Neuronal stem cell (in vitro differentiated cells): Measurements from ENCODE around the gene C14orf119.
A peak's percentile ranks its signal among the peaks of the same experiment; 100 is the strongest.

Source experiments
- DNase-seq: peaks from one replicate; pipeline ENCODE4 v3.0.0-alpha.2; 2013; ENCODE audit warnings: low spot score
- H2AFZ ChIP-seq: one replicate; pipeline ENCODE4 v1.6.1; 2013; ENCODE audit warnings: mild to moderate bottlenecking, low read length, inconsistent platforms
- H2AK5ac ChIP-seq: 2 replicates; pipeline ENCODE4 v1.6.1; 2013; ENCODE audit warnings: low read depth, mild to moderate bottlenecking, inconsistent platforms, low read length, moderate library complexity, mixed read lengths
- H2BK120ac ChIP-seq: 2 replicates; pipeline ENCODE4 v1.6.1; 2013; ENCODE audit warnings: low read depth, mild to moderate bottlenecking, inconsistent platforms, low read length, moderate library complexity, mixed read lengths
- H2BK12ac ChIP-seq: one replicate; pipeline ENCODE4 v1.6.1; 2013; ENCODE audit warnings: low read length, inconsistent platforms
- H2BK15ac ChIP-seq: 2 replicates; pipeline ENCODE4 v1.6.1; 2013; ENCODE audit warnings: mild to moderate bottlenecking, low read length, inconsistent platforms, mixed read lengths
- H2BK5ac ChIP-seq: one replicate; pipeline ENCODE4 v1.6.1; 2013; ENCODE audit warnings: inconsistent platforms, mild to moderate bottlenecking, low read length, moderate library complexity
- H3K14ac ChIP-seq: one replicate; pipeline ENCODE4 v1.6.1; 2013; ENCODE audit warnings: low read length, inconsistent platforms
- H3K18ac ChIP-seq: 2 replicates; pipeline ENCODE4 v1.6.1; 2013; ENCODE audit warnings: low read length, inconsistent platforms
- H3K23ac ChIP-seq: 2 replicates; pipeline ENCODE4 v1.6.1; 2013; ENCODE audit warnings: low read depth, mild to moderate bottlenecking, mixed read lengths, low read length, inconsistent platforms; ENCODE audit not compliant: poor library complexity
- H3K27ac ChIP-seq: replicated peaks from 3 replicates; pipeline ENCODE4 v1.5.1; 2013; ENCODE audit warnings: low read length, inconsistent platforms
- H3K27me3 ChIP-seq, 3 experiments: 2 replicates each; pipeline ENCODE4 v1.6.1; 2013; ENCODE audit warnings: low read length in 3 of 3, mild to moderate bottlenecking in 2 of 3, inconsistent platforms in 1 of 3, low read depth in 1 of 3, mixed read lengths in 1 of 3, moderate library complexity in 1 of 3; ENCODE audit not compliant: control insufficient read depth in 3 of 3, insufficient read depth in 3 of 3
- H3K36me3 ChIP-seq, 2 donors: replicated peaks in 1 of 2; 2 replicates each; pipeline ENCODE4 v1.6.1; 2013; ENCODE audit warnings: low read length in 2 of 2; ENCODE audit not compliant: control insufficient read depth in 2 of 2, insufficient read depth in 2 of 2
- H3K4ac ChIP-seq: 2 replicates; pipeline ENCODE4 v1.6.1; 2013; ENCODE audit warnings: inconsistent platforms, mild to moderate bottlenecking, low read length, moderate library complexity
- H3K4me1 ChIP-seq, 2 donors: 1 replicate in 1 of 2; 2 replicates in 1 of 2; pipeline ENCODE4 v1.6.1; 2013; ENCODE audit warnings: low read length in 2 of 2, low read depth in 1 of 2; ENCODE audit not compliant: control insufficient read depth in 2 of 2, insufficient read depth in 1 of 2
- H3K4me2 ChIP-seq: one replicate; pipeline ENCODE4 v1.6.1; 2013; ENCODE audit warnings: mild to moderate bottlenecking, low read length, inconsistent platforms; ENCODE audit not compliant: insufficient read depth, poor library complexity, severe bottlenecking
- H3K4me3 ChIP-seq, 2 donors: 2 replicates each; pipeline ENCODE4 v1.5.1; 2013; ENCODE audit warnings: low read length in 2 of 2, mild to moderate bottlenecking in 2 of 2, inconsistent platforms in 1 of 2, moderate library complexity in 1 of 2
- H3K79me1 ChIP-seq: one replicate; pipeline ENCODE4 v1.6.1; 2013; ENCODE audit warnings: low read depth, mild to moderate bottlenecking, inconsistent platforms, low read length, moderate library complexity
- H3K9ac ChIP-seq: one replicate; pipeline ENCODE4 v1.6.1; 2013; ENCODE audit warnings: mild to moderate bottlenecking, low read depth, low read length, inconsistent platforms; ENCODE audit not compliant: poor library complexity
- H3K9me3 ChIP-seq, 2 donors: replicated peaks in 1 of 2; 2 replicates each; pipeline versions ENCODE3 to v1.6.1; 2013; ENCODE audit warnings: low read length in 2 of 2, mild to moderate bottlenecking in 2 of 2, inconsistent platforms in 1 of 2, low read depth in 1 of 2, mixed read lengths in 1 of 2, moderate library complexity in 1 of 2; ENCODE audit not compliant: control insufficient read depth in 2 of 2, insufficient read depth in 1 of 2
- H4K8ac ChIP-seq: one replicate; pipeline ENCODE4 v1.6.1; 2013; ENCODE audit warnings: low read depth, mild to moderate bottlenecking, inconsistent platforms, low read length, moderate library complexity
- H4K91ac ChIP-seq: one replicate; pipeline ENCODE4 v1.6.1; 2013; ENCODE audit warnings: low read length, low read depth, mild to moderate bottlenecking, inconsistent platforms; ENCODE audit not compliant: poor library complexity
- WGBS, 2 donors: extraction: QIAGEN DNeasy Blood & Tissue Kit; methylation state at CpG; one replicate each; pipeline ENCODE4 v1.1.7; 2013; ENCODE audit warnings: missing lambda C conversion rate in 2 of 2, mixed read lengths in 1 of 2; ENCODE audit not compliant: insufficient read length in 2 of 2, insufficient replicate concordance in 1 of 2; ENCODE audit errors: extremely low coverage in 2 of 2; 5-methylcytosine and 5-hydroxymethylcytosine counted together

The C14orf119 gene

DNA sequence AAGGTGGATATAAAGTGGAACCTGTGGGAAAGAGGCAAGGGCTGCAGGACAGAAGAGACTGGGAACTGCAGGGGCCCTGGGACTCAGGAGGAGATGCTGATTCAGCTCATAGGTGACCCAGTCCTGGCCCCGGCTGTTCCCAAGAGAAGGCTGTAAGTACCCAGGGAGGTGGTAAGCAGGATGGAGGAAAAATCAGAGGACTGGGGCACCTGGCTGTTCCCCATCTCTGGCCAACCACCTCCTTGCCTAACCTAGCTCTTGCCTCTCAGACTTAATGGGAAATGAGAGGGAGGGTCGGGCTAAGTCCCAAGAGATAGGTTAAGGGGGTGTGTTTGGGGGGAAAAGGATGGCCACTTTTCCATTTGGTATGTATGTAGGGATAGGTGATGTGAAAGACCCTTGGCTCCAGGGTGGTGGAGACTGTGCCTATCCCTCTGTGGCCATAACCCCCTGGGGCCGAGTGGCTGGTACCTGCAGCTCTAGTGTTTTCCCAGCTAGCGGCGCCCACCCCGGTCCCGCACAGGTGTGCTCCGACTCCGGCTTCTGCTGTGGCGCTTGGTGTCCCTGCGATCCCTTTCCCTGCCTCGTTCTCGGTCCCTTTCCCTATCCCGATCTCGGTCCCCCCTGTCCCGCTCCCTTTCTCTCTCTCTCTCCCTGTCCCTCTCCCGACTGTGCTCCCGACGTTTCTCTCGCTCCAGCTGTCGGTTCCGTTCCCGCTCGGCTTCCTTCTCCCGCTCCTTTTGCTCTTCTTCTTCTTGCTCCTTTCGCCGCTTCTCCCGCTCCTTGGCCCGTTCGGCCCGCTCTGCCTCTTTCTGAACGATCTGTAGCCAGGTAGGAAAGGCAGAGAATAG is 36.4 kb upstream of the C14orf119 start:
- Histone ChIP-seq H2AK5ac (no peak overlapping the region), H3K36me3 (peaks cover 43 to 70% of the 10 kb centered on the region in 2 donors), H3K4ac (no peak overlapping the region), H3K27ac (peak overlapping the region; percentile 8), H4K8ac (no peak overlapping the region), H3K9ac (peak overlapping the region; percentile 39), H3K4me2 (no peak overlapping the region), H3K4me1 (peaks cover 6% of the 10 kb centered on the region in 2 donors), H3K27me3 (no peaks in the 10 kb centered on the region), H3K79me1 (peaks cover 6% of the 10 kb centered on the region), H3K4me3 (no peak overlapping the region), H2AFZ (no peak overlapping the region), H2BK12ac (no peak overlapping the region), H2BK120ac (no peak overlapping the region), H3K9me3 (no peaks in the 10 kb centered on the region), H3K14ac (no peak overlapping the region), H2BK15ac (no peak overlapping the region), H3K23ac (no peak overlapping the region), H3K18ac (no peak overlapping the region), H2BK5ac (no peak overlapping the region), H4K91ac (no peak overlapping the region)
- DNase-seq: no peak
- no CpG with 5 or more reads among the region's 32 CpGs for WGBS, 2 donors

DNA sequence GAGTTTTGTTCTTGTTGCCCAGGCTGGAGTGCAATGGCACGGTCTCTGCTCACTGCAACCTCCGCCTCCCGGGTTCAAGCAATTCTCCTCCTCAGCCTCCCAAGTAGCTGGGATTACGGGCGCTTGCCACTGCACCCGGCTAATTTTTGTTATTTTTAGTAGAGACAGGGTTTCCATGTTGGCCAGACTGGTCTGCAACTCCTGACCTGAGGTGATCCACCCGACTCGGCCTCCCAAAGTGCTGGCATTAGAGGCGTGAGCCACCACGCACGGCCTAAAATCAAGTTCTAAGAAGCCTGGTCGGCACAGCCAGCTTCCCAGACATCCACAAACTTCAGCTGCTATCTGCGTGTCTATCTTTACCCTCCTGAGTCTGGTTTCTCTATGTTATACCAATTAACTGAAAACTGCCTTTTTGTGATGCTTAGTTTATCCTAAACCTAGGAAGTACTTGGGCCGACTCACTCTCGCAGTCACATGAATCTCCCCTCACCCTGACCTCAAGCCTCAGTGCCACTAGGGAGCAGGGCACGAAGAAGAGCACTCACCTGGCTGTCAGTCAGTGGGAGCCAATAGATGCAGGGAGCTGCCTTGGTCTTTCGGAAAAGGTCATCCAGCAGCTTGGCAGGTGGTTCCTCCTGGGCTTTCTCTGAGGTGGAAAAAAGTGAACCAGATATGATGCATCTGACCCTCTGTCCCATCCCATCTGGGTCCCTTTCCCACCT is 34.6 kb upstream of the C14orf119 start:
- Histone ChIP-seq H3K9ac (no peak overlapping the region), H4K8ac (no peak overlapping the region), H2AK5ac (no peak overlapping the region), H2BK120ac (no peak overlapping the region), H3K18ac (no peak overlapping the region), H3K27ac (no peak overlapping the region), H2BK5ac (no peak overlapping the region), H2BK12ac (no peak overlapping the region), H3K36me3 (peaks cover 47 to 73% of the 10 kb centered on the region in 2 donors), H3K9me3 (no peaks in the 10 kb centered on the region), H3K14ac (no peak overlapping the region), H3K4me1 (peaks cover 5 to 6% of the 10 kb centered on the region in 2 donors), H3K4ac (no peak overlapping the region), H3K79me1 (peaks cover 3% of the 10 kb centered on the region), H3K4me3 (no peak overlapping the region), H3K23ac (no peak overlapping the region), H2BK15ac (no peak overlapping the region), H3K4me2 (no peak overlapping the region), H2AFZ (no peak overlapping the region), H4K91ac (no peak overlapping the region), H3K27me3 (no peaks in the 10 kb centered on the region)
- no peak for DNase-seq
- WGBS, 2 donors: no CpG with 5 or more reads among the region's 17 CpGs

GRCh38 chr14:23062002-23062401 is 33.3 kb upstream of the C14orf119 start:
- no CpG with 5 or more reads among the region's 4 CpGs for WGBS, 2 donors
- Histone ChIP-seq H2AK5ac (no peak overlapping the region), H3K27ac (no peak overlapping the region), H3K4ac (no peak overlapping the region), H3K79me1 (peaks cover 3% of the 10 kb centered on the region), H3K18ac (no peak overlapping the region), H3K4me2 (no peak overlapping the region), H3K23ac (no peak overlapping the region), H3K9ac (no peak overlapping the region), H2BK5ac (no peak overlapping the region), H3K27me3 (no peaks in the 10 kb centered on the region), H2BK120ac (no peak overlapping the region), H2BK15ac (no peak overlapping the region), H3K14ac (no peak overlapping the region), H3K4me3 (no peak overlapping the region), H2BK12ac (no peak overlapping the region), H4K8ac (no peak overlapping the region), H3K4me1 (peaks cover 0 to 2% of the 10 kb centered on the region in 2 donors), H3K36me3 (peaks cover 59 to 86% of the 10 kb centered on the region in 2 donors), H3K9me3 (no peaks in the 10 kb centered on the region), H2AFZ (no peak overlapping the region), H4K91ac (no peak overlapping the region)
- DNase-seq: no peak

- peaks cover 71 to 97% of the 10 kb centered on the region in 2 donors for H3K36me3 ChIP-seq
- H3K23ac ChIP-seq: no peak overlapping the region
- no peaks in the 10 kb centered on the region for H3K27me3 ChIP-seq
- no peaks in the 10 kb centered on the region for H3K9me3 ChIP-seq
- no peak overlapping the region for H3K4me2 ChIP-seq
- H2AK5ac ChIP-seq: no peak overlapping the region
- H2BK15ac ChIP-seq: no peak overlapping the region
- H3K14ac ChIP-seq: no peak overlapping the region
- no peak overlapping the region for H4K8ac ChIP-seq
- H3K27ac ChIP-seq: no peak overlapping the region
- no peak overlapping the region for H3K9ac ChIP-seq
- H2BK120ac ChIP-seq: no peak overlapping the region
- H3K18ac ChIP-seq: no peak overlapping the region
- H3K4ac ChIP-seq: no peak overlapping the region
- no peak overlapping the region for H3K4me3 ChIP-seq
- no peak overlapping the region for H2AFZ ChIP-seq
- no peak overlapping the region for H2BK5ac ChIP-seq
- H3K79me1 ChIP-seq: peaks cover 8% of the 10 kb centered on the region
- no CpG with 5 or more reads among the region's 5 CpGs for WGBS, 2 donors
- H3K4me1 ChIP-seq: peaks cover under 1 to 9% of the 10 kb centered on the region in 2 donors
- no peak overlapping the region for H2BK12ac ChIP-seq
- no peak for DNase-seq
- H4K91ac ChIP-seq: no peak overlapping the region
Observed at GRCh38 chr14:23063601-23064000, 31.7 kb upstream of the C14orf119 start.
